ENCODE results near the gene BRD9.
"Not testable (repeated sequence)": the region's sequence is repeated elsewhere in the genome, so short reads cannot be mapped to it uniquely, and the experiment has no call there.

BRD9 gene

GRCh38 chr5:902129-902916 is 9.7 kb upstream of the BRD9 start:
- no peak for DNase-seq (ENCODE audit: low read depth)

DNA sequence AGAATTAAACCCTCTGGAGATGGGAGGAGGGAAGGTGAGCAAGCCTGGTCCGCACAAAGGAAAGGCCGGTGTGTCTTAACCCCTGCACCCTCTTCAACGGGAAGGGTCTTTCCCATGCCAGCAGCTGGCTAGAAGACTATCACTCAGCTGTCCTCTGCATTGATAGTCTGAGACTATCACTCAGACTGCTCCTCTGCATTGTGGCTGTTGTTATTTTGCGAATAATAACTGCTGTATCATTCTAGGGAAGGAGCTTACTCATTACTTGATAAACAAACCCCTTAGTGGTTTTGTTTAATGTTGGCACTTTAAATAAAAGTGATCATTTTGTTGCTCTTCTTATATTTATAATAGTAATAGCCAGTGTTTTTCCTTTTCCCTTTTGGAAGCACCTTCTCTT is 8.2 kb upstream of the BRD9 start:
- DNase-seq (ENCODE audit: low read depth) = no peak

- DNase-seq (ENCODE audit: low read depth) = no peak
Measured at GRCh38 chr5:893711-894110, 1.1 kb upstream of the BRD9 start.

GRCh38 chr5:893137-893506 is 521 bp upstream of the BRD9 start:
- DNase-seq (ENCODE audit: low read depth) = no peak

- no peak for DNase-seq (ENCODE audit: low read depth)
Measured at GRCh38 chr5:891837-892393, 686 bp downstream of the BRD9 start.

DNA sequence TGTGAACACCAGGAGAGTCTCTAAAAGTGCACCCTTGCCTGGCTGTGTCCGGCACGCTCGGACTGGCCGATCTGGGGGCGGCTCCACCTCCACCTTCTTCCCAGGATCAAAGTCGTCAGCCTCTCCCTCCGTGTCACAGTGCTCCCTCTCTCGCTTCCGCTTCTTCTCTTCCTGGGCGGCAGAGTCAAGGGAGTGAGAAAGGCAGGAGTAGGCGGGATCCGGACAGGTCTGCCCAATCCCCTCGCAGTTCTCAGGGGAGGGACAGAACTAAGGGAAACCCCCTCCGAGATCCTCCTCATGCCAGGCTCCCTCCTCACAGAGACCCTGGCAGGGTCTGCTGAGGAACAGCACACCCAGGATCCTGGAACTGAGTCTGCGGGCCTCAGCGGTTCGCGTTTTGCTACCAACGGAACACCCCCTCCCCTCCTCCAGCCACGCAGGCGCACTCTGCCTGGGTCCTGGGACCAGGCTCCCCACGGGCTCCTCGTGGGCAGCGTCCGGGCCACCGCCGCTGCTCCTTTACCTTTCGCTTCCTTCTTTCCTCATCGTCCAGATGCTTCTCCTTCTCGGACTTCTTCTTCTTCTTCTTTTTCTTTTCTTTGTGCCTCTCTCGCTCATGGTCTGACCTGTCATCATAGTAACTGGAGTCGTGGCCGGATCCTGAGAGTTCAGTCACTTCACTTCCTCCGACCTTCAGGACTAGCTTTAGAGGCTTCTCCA is 1.3 kb downstream of the BRD9 start:
- DNase-seq (ENCODE audit: low read depth) = no peak

- DNase-seq (ENCODE audit: low read depth) = no peak
Measured at GRCh38 chr5:889075-889710, 3.4 kb downstream of the BRD9 start.

- DNase-seq (ENCODE audit: low read depth) = no peak
Measured at GRCh38 chr5:888638-889035, 4.0 kb downstream of the BRD9 start.

DNA sequence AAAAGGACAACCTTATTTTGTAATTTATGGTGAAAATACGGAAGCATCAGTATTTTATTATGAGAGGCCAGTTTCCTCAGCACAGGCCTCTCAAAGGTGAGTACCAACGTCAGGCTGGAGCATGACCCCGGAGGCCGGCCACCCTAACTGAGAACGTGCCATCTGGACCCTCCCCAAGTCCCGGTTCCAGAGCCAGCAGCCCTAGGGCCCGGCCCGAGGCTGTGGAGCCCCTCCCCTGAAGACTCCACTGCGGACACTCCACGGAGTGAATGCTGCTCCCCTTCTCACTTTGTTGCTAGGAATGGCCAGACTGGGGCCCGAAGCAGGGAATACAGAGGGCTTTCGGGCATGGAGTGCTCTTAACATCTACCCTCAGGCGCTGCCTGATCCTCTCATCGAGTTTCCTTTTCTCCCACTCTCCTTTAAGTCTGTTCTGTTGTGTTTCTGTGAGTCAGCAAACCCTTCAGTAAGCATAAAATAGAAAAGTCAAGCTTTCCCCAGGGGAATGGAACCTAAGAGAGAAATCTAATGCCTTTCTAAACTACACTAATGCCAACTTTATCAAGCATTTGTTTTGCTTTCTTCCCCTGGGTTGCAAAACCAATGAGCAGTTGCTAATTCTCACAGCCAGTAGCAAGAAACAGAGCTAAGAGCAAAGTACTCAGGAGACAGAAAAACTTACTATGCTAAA is 4.5 kb downstream of the BRD9 start:
- DNase-seq (ENCODE audit: low read depth) = no peak

DNA sequence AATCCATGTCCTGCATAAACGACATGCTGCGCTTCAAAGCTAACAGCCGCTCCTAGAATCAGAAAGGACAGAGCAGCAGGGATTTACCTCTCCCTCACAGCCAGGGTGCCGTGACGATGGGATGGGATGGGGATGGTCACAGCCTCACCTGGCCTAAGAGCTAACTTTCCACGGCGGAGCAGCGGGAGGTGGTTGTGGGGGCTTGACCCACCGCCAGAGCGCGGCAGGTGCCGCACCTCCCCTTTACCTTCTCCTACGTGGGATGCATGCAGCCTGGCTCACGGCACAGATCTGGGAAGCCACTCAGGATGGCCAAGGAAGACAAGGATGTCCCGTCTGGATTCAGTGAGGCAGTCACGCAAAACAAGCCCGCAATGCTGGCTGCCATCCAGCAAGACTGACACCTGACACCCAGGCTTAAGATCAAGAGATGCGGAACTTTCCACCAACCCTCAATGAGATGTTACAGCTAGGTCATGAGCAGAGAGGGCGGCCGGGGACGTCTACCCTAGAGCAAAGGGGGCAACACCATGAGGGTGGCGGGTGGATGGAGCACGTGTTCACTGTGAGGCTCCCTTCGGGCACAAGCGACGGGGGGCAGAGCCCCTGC is 5.8 kb downstream of the BRD9 start:
- DNase-seq (ENCODE audit: low read depth) = no peak

GRCh38 chr5:886036-886435 is 6.6 kb downstream of the BRD9 start:
- DNase-seq (ENCODE audit: low read depth) = no peak

- DNase-seq (ENCODE audit: low read depth) = no peak
Measured at GRCh38 chr5:885529-885928, 7.1 kb downstream of the BRD9 start.

GRCh38 chr5:885127-885442 is 7.5 kb downstream of the BRD9 start:
- DNase-seq (ENCODE audit: low read depth) = no peak

DNA sequence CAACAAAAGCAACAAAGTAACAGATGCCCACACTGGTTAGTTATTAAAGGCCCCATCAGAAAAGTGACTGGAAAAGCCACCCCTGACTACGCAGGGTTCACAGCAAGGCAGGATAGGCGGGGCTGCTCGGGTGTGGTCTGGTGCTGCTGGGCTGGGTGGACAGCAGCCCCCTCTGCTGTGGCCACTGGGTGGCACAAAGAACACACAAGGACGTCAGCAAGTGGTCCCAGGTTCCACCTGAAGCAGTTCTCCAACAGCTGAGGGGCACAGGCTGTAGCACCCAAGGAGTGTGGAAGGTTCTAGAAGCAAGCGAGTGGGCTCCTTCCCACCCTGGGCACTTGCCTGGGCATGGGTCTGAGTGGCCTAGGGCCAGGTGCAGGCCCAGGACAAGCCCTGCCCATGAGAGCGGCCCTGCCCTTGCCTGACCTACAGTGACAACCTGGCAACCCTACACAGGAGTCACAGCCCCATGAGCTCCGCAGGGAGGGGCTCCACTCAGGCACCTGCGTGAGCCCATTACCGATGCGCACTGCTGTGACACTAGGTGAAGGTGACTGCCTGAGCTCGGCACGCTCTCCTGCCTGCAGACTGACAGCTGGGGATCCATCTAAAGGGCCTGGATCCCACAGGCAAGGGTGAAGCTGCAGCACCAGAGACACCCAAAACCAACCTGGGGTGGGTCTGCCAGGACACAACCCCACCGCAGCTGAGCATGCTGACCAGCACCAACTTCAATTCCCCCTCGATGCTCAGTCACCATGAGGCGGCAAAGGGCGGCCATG is 8.1 kb downstream of the BRD9 start:
- DNase-seq (ENCODE audit: low read depth) = no peak

DNA sequence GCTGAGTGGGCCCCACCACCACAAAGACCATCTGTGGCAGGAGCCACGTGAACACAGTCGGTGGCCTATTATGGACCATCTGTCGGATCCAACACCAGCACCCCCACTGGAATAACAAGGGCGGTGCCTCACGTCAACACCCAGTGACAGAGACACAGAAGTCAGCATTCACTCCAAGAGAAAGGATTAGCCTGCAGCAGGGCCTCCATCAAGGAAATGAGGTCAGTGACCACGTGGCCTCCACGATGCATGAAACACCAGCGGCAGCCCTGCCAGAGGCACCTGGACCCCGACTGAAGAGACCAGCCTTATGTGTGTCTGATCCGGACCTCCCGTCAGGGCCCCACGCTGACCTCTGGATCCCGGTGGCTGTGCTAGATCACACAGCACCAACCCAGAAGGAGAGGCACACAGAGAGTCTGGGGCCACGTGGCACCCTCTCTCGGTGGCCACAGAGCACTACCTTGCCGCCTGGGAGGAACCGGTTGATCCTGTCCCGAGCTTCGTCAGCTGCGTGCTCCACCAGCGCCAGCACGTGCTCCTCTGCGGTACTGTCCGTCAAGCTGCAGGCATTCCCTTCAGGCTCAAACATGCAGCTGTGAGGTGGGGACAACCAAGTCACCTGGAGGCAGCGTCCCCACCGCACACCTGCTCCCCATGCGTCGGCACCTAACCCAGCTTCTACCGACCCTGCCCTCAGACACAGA is 9.0 kb downstream of the BRD9 start:
- DNase-seq (ENCODE audit: low read depth) = no peak

- no peak for DNase-seq (ENCODE audit: low read depth)
Measured at GRCh38 chr5:882253-883183, 10.1 kb downstream of the BRD9 start.

- no peak for DNase-seq (ENCODE audit: low read depth)
Measured at GRCh38 chr5:881551-881935, 11.1 kb downstream of the BRD9 start.

GRCh38 chr5:880816-881550 is 11.6 kb downstream of the BRD9 start:
- DNase-seq (ENCODE audit: low read depth) = no peak

DNA sequence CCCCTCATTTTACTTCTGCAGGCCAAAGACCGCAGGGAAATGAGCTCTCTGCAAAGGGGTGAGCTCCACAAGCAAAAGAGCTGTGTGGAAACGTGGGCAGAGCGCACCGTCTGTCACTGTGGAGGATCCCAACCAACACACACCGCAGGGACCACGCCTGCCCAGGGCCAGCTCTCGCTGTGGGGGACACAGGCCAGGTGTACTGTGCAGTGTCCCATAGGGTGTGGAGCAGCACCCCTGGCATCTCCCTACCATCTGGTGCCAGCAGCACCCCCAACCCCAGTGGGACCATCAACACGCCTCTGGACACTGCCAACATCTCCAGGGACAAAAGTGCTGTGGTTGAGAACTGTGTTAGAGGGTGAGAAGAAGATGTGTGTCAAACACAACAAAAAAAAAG is 13.9 kb downstream of the BRD9 start:
- DNase-seq (ENCODE audit: low read depth) = not testable (repeated sequence)
